DMS153 treated with DMSO at 0.1 percent for 48 hours (cell line): ENCODE results near the gene ZFYVE27.

Source experiments
- DNase-seq: peaks from one replicate; lab custom pipeline; 2025; ENCODE audit not compliant: unreplicated experiment; lab: John Stamatoyannopoulos, UW

ZFYVE27 gene

DNA sequence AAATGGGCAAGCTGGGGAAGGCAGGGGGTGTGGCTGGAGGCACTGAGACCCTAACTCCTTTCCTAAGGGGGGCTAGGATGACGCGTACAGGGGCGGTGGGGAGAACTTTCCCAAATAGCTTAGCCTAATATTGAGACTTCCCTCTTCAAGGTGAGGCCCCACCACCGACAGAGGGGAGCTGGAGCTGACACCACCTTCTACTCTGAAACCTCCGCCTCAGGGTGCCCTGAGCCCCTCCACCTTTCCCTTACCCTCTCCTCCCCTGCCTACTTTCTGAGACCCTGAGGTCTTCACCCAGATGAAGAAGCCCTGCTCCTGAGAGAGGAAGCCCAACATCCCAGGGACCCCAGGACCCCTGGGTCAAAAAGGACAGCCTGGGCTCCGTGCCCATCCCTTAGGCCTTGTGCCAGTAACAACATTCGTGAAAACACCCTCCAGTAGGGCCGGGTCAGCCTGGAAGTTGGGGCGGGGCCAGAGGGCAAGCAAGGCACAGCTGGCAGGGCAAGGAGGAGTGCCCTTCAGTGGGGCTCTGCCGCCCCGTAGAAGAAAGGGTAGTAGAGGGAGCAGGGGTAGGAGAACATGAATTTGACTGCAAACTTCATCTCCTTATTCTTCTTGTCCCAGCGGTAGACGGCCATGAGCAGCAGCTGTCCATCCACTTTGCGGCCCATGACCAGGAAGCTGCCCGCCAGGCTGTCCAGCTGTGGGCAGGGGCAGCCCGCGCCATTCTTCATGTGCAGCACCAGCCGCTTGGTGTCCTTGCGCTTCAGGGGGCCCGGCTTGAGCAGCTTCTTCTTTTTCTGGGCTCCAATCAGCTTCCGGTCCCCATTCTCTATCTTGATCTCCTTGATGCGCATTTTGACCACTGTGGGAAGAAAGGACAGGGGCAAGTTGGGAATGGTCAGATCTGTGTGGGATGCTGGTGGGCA, 30.3 kb downstream of the ZFYVE27 start:
- DNase-seq = no peak

DNA sequence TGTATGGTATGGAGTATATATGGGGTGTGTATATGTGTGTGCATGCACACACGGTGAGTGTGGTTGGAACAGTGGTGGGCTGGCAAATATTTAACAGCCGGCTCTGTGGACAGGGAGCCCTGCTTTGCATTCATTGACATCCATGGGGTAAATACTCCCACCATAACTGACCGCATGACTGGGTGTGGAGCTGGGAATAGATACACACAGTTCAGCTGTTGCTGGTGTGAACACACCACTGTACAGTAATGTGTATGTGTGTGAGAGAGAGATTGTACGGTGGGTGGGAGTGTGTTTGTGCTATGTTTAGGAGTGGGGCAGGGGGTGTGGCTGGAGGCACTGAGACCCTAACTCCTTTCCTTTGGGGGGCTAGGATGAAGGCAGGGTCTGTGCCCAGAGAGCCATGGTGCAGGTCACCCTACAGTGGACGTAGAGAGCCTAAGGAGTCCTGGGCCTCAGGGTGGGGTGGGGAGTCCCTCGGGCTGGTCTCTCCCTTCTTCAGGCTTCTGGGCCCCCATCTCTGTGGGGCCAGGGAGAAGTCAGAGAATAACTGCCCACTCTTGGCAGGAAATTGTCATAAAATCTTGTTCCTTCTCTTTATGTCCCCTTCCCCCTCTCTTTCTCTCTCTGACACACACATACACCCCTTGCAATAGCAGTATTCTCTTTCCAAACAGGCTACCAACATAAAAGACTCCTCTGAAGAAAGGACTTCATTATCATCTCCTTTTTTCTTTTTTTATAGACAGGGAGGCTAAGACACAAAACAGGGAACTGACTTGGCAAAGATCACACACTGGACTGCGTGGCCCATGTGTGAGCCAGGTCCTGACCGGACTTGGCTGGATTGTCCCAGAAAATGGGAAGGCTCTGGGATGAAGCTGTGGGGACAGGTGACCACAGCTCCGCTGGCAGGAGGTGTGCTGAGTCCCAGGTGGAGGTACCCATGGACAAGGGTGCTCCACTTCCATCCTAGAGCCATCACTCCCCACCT, 31.7 kb downstream of the ZFYVE27 start:
- no peak for DNase-seq

- no peak for DNase-seq
Observed at GRCh38 chr10:97770255-97770654, 33.3 kb downstream of the ZFYVE27 start.

- no peak for DNase-seq
Observed at GRCh38 chr10:97771055-97771891, 34.3 kb downstream of the ZFYVE27 start.

GRCh38 chr10:97771913-97772823, 35.2 kb downstream of the ZFYVE27 start, which contains the start of gene SFRP5:
Gene SFRP5 (minus strand): TSS chr10:97771999. CDS start chr10:97771833, 166 bp downstream.
- no peak for DNase-seq

DNA sequence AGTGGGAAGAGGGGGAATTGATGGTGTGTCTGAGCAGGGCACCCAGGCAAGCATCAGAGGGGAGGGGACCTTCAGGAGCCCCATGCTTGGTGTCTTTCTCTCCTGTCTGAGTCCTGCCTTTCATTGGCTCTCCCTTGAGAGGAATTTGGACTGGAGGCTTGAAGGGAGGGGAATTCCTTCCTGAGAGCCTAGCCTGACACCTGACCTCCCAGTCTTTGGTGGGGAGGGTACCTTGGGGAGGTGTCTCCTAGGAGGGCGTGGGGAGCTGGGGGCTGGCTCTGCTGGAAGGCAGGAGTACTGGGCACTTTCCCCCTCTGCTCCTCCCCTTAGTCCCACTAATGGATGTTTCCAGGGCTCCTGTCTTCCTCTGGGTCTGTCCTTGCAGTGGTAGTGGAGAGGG, 36.2 kb downstream of the ZFYVE27 start:
- no peak for DNase-seq

GRCh38 chr10:97774811-97775294, 37.9 kb downstream of the ZFYVE27 start:
- no peak for DNase-seq

DNA sequence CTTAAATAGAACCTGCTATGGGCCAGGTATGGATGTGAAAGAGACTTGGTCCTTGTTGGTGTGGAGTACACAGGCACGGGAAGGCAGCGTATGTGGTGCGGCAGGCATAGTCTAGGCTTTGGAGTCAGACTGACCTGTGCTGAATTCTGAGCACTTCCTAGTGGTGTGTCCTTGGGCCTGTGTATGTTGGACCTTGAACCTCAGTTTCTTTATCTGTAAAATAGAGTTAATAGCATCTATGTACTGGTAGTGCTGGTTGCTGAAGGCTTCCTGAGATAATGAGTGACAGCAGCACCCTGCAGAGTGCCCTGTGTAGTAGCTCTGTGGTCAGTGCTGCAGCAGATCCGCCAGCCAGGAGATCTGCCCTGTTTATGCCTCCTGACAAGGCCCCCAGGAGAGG, 40.2 kb downstream of the ZFYVE27 start:
- DNase-seq = no peak

DNA sequence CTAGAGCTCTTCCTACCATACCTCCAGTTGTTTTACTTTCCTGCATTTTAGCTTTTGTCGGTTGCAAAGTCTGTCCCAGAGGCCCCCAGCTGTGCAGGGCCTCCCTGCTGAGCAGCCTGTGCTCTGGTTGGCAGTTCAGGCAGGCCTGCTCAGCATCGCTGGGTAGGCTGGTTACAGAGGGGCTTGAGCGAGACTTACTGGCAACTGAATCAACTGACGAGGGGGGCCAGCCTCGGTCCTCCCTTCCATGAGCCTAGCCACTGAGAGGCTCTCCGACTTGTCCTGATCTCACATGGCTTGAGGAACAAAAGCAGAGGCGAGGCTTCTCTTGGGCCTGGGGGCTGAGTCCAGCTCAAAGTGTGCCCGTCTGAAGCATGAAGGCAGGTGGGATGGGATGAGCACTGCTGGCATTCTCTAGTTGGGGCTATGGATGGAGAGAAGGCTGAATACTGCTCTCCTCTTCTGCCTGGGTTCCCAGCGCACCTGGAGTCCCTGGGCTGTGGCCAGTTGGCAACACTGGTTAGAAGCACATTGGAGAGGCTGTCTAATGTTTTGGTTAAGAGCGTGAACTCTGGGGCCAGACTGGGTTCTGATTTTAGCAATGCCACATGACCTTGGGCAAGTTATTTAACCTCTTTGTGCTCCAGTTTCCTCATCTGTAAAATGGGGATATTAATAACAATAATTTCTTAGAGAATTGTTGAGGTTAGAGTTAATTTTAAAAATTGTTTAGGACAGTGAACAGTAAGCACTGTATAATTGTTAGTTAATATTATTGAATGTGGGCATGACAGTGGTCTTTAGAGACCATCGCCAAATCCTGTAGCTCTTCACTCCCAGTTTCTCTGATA, 41.7 kb downstream of the ZFYVE27 start:
- no peak for DNase-seq

DNA sequence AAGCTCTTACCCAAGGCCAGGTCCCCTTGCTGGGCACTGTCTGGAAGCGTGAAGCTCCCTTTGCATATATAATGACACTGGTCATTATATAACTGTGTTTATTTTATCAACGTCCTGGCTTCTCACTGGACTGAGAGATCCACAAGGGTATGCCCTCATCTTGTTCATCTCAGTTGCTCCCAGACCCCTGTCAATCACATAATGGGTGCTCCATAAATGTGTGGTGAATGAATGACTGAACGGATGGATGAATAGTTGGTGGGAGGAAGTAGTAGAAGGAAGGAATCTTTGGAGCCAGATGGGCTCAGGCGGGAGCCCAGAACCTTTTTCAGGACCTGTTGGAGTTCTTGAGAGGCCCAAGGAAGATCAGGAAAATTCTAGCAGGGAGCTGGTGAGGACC, 42.6 kb downstream of the ZFYVE27 start:
- DNase-seq = no peak

- no peak for DNase-seq
Observed at GRCh38 chr10:97779975-97780374, 43.0 kb downstream of the ZFYVE27 start.

- no peak for DNase-seq
Observed at GRCh38 chr10:97780841-97781617, 44.1 kb downstream of the ZFYVE27 start.

DNA sequence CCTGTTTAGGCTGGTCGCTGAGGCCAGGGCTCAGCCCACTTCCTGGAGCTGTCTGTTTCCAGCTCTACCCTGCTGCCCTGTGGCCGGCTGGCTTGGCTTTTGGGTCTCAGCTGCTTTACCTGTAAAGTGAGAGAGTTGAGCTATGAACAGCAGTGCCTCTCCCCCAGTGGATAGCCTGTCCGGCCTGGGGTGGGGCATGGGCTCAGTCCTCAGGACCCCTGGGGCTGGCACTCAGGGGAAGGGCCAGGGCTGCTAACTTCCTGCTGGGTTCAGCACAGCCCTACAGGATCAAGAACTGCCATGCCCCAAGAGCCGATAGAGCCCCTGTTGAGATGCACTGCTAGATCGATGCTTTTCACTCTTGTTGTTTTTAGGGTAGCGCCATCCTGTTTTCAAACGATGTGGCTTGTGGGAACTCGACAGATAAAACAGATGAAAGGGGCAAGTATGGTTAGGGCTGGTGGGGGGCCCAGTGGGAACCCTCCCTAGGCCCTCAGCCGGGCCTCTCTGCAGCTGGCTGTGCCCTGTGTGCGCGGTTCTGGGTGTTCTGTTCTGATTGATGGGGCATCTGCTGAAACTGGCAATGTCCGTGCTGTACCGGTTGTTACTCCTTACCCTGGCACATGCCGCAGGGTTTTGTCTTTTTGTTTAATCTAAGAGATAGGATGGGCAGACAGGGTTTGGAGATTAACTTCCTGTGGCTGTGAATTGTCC, 44.8 kb downstream of the ZFYVE27 start:
- no peak for DNase-seq

DNA sequence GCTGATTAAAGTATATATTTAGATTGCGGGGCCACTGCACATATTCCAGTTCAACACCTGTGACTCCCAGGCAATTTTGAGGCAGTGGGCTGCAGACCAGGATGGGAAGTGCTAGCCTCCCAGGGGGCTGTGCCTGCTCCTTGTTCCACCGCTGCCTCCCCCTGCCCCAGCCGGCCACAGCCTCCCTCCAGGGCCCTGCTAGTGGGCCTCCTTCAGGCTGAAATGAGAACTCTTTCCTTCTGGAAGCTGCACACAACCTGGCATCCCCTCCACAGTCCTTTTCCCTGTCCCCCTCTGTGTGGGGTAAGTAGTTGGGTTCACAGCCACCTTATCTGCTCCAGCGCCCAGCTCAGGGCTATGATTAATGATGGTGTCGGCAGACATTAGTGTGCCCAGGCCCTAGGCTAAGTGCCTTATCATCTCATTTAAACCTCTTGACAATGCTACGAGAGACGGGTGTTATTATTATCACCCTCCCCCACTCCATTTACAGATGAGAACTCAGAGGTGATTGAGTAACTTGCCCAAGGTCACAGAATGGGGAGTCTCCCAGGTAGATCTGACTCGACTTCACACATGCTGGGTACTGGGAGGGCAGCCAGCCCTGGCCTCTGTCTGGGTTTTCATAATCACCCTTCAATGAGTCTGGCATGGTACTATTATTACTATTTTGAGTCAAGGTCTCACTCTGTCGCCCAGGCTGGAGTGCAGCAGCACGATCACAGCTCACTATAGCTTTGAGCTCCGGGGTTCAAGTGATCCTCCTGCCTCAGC, 45.7 kb downstream of the ZFYVE27 start:
- DNase-seq = no peak

DNA sequence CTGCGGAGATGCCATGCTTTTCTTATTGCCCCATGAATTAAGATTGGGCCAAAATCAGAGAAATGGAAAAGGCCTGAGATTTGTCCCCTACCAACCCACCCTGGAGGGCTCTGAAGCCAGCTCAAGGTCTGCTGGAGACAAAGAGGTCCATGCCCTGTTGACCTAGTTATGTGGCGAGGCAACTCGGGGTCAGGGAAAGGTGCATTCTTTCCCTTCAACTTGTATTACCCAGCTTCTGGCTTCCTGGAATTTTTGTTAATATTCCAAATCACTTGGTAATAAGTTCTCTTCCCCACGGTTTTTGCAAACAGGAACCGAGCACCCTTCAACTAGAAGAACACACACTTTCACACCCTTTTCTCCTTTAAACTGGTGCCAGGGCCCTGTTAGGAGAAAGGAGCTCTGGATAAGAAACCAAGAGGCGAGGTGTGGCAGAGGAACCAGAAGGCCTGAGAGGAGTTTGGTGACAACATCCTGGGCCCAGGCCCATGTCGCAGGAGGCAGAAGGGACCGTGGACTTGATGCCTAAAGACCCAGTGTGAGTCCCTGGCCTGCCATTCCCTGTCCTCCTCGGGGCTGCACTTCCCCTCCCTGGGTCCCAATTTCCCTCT, 47.4 kb downstream of the ZFYVE27 start:
- no peak for DNase-seq

DNA sequence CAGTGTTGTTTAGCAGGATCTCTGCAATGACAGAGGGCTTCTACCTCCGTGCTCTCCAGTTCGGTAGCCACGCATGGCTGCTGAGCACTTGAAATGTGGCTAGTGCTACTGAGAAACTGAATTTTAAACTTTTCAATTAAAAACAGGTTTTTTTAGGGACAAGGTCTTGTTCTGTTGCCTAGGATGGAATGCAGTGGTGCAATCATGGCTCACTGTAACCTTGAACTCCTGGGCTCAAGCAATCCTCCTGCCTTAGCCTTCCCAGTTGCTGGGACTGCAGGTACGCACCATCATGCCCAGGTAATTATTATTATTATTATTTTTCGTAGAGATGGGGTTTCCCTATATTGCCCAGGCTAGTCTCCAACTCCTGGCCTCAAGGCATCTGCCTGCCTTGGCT, 48.3 kb downstream of the ZFYVE27 start:
- no peak for DNase-seq
